MG63 (cell line): ENCODE data around the gene BYSL. TPM values are rescaled to one million over a fixed set of nuclear protein-coding genes. Genes with fewer than 3 reads are reported as not detected.

Experiments
- DNase-seq: peaks from one replicate; pipeline ENCODE4 v3.0.0-alpha.2; 2020
- H3K27me3 ChIP-seq: fragments of 250-450 bp; sonication (Bioruptor Pico); 2 replicates; pipeline ENCODE4 v1.5.1; 2020; ENCODE audit warnings: mild to moderate bottlenecking, moderate library complexity
- H3K36me3 ChIP-seq: fragments of 250-450 bp; sonication (Bioruptor Pico); 2 replicates; pipeline ENCODE4 v1.5.1; 2020; ENCODE audit warnings: mild to moderate bottlenecking, moderate library complexity
- H3K4me3 ChIP-seq: fragments of 250-450 bp; sonication (Bioruptor Pico); 2 replicates; pipeline ENCODE4 v1.5.1; 2020; ENCODE audit warnings: mild to moderate bottlenecking, moderate library complexity
- H3K9me3 ChIP-seq: fragments of 250-450 bp; sonication (Bioruptor Pico); 2 replicates; pipeline ENCODE4 v1.5.1; 2020; ENCODE audit warnings: mild to moderate bottlenecking, moderate library complexity
- total RNA-seq: library from RNA; depleted of rRNA; stranded (reverse); fragments of >200 nt; shearing (Covaris generic); gene quantifications from 2 replicates; pipeline ENCODE4 v1.2.3, GENCODE V29; 2014; ENCODE audit warnings: low replicate concordance

The BYSL gene
- total RNA-seq, 1 experiment from 2014 or later = 64.8 TPM

GRCh38 chr6:41958022-41958856 is 36.9 kb downstream of the BYSL start:
- H3K27me3 ChIP-seq = no peaks in the 10 kb centered on the region
- H3K9me3 ChIP-seq = no peaks in the 10 kb centered on the region
- H3K36me3 ChIP-seq = no peaks in the 10 kb centered on the region
- DNase-seq = no peak
- H3K4me3 ChIP-seq = no peak overlapping the region

- Histone ChIP-seq H3K4me3 (no peak overlapping the region), H3K27me3 (no peaks in the 10 kb centered on the region), H3K9me3 (no peaks in the 10 kb centered on the region), H3K36me3 (no peaks in the 10 kb centered on the region)
- no peak for DNase-seq
Measured at GRCh38 chr6:41960028-41960427, 38.7 kb downstream of the BYSL start.

- Histone ChIP-seq H3K4me3 (no peak overlapping the region), H3K9me3 (no peaks in the 10 kb centered on the region), H3K36me3 (no peaks in the 10 kb centered on the region), H3K27me3 (no peaks in the 10 kb centered on the region)
- DNase-seq = no peak
Measured at GRCh38 chr6:41963371-41963770, 42.1 kb downstream of the BYSL start.

- Histone ChIP-seq H3K9me3 (no peaks in the 10 kb centered on the region), H3K4me3 (no peak overlapping the region), H3K36me3 (no peaks in the 10 kb centered on the region), H3K27me3 (no peaks in the 10 kb centered on the region)
- no peak for DNase-seq
Measured at GRCh38 chr6:41964201-41964887, 43.0 kb downstream of the BYSL start.

- H3K9me3 ChIP-seq = no peaks in the 10 kb centered on the region
- no peak overlapping the region for H3K4me3 ChIP-seq
- no peaks in the 10 kb centered on the region for H3K36me3 ChIP-seq
- no peak for DNase-seq
- H3K27me3 ChIP-seq = no peaks in the 10 kb centered on the region
Measured at GRCh38 chr6:41965429-41966213, 44.3 kb downstream of the BYSL start.

- Histone ChIP-seq H3K4me3 (no peak overlapping the region), H3K36me3 (no peaks in the 10 kb centered on the region), H3K9me3 (no peaks in the 10 kb centered on the region), H3K27me3 (no peaks in the 10 kb centered on the region)
- no peak for DNase-seq
Measured at GRCh38 chr6:41966214-41966920, 45.1 kb downstream of the BYSL start.

GRCh38 chr6:41966961-41967311 is 45.6 kb downstream of the BYSL start:
- no peaks in the 10 kb centered on the region for H3K27me3 ChIP-seq
- DNase-seq = no peak
- no peak overlapping the region for H3K4me3 ChIP-seq
- H3K9me3 ChIP-seq = no peaks in the 10 kb centered on the region
- no peaks in the 10 kb centered on the region for H3K36me3 ChIP-seq

GRCh38 chr6:41967312-41968287 is 46.3 kb downstream of the BYSL start:
- no peak for DNase-seq
- no peak overlapping the region for H3K4me3 ChIP-seq
- H3K27me3 ChIP-seq = no peaks in the 10 kb centered on the region

GRCh38 chr6:41970436-41970846 is 49.1 kb downstream of the BYSL start:
- Histone ChIP-seq H3K4me3 (no peak overlapping the region), H3K27me3 (no peaks in the 10 kb centered on the region), H3K36me3 (no peaks in the 10 kb centered on the region), H3K9me3 (no peaks in the 10 kb centered on the region)
- DNase-seq = peak; percentile 29

More at GRCh38 chr6:41967312-41968287, 46.3 kb downstream of the BYSL start:
- Histone ChIP-seq H3K36me3 (no peaks in the 10 kb centered on the region), H3K9me3 (no peaks in the 10 kb centered on the region)

GRCh38 chr6:41972826-41973225 is 51.5 kb downstream of the BYSL start:
- H3K4me3 ChIP-seq = no peak overlapping the region
- no peaks in the 10 kb centered on the region for H3K27me3 ChIP-seq
- H3K9me3 ChIP-seq = no peaks in the 10 kb centered on the region
- H3K36me3 ChIP-seq = no peaks in the 10 kb centered on the region
- DNase-seq = no peak

- H3K4me3 ChIP-seq = no peak overlapping the region
Measured at GRCh38 chr6:41974281-41974825, 53.1 kb downstream of the BYSL start.

GRCh38 chr6:41975276-41975675 is 54.0 kb downstream of the BYSL start:
- no peaks in the 10 kb centered on the region for H3K9me3 ChIP-seq
- no peak for DNase-seq
- H3K4me3 ChIP-seq = no peak overlapping the region
- no peaks in the 10 kb centered on the region for H3K27me3 ChIP-seq
- H3K36me3 ChIP-seq = no peaks in the 10 kb centered on the region

More at GRCh38 chr6:41974281-41974825, 53.1 kb downstream of the BYSL start:
- no peak for DNase-seq
- Histone ChIP-seq H3K36me3 (no peaks in the 10 kb centered on the region), H3K9me3 (no peaks in the 10 kb centered on the region), H3K27me3 (no peaks in the 10 kb centered on the region)

GRCh38 chr6:41976794-41977484 is 55.6 kb downstream of the BYSL start:
- H3K4me3 ChIP-seq = no peak overlapping the region
- no peaks in the 10 kb centered on the region for H3K9me3 ChIP-seq
- peak; percentile 70 for DNase-seq
- no peaks in the 10 kb centered on the region for H3K27me3 ChIP-seq
- no peaks in the 10 kb centered on the region for H3K36me3 ChIP-seq
